ENCODE results near the gene ADRA2A.

The ADRA2A gene

GRCh38 chr10:111116762-111117445, 40.1 kb downstream of the ADRA2A start:
- H3K4me3 ChIP-seq (ENCODE audit: low read length), result no peak overlapping the region
- no peak for TF ChIP-seq CTCF (conservative IDR thresholded peaks at IDR 0.05; ENCODE audit: low read length)
- no peak for DNase-seq (ENCODE audit: low read depth)

GRCh38 chr10:111117528-111118277, 40.9 kb downstream of the ADRA2A start:
- TF ChIP-seq CTCF (conservative IDR thresholded peaks at IDR 0.05; ENCODE audit: low read length), result no peak
- DNase-seq (ENCODE audit: low read depth), result no peak
- H3K4me3 ChIP-seq (ENCODE audit: low read length), result no peak overlapping the region

GRCh38 chr10:111118758-111119157, 41.9 kb downstream of the ADRA2A start:
- no peak overlapping the region for H3K4me3 ChIP-seq (ENCODE audit: low read length)
- no peak for DNase-seq (ENCODE audit: low read depth)
- no peak for TF ChIP-seq CTCF (conservative IDR thresholded peaks at IDR 0.05; ENCODE audit: low read length)

GRCh38 chr10:111119637-111120036, 42.8 kb downstream of the ADRA2A start:
- H3K4me3 ChIP-seq (ENCODE audit: low read length), result no peak overlapping the region
- no peak for TF ChIP-seq CTCF (conservative IDR thresholded peaks at IDR 0.05; ENCODE audit: low read length)
- DNase-seq (ENCODE audit: low read depth), result no peak

- no peak overlapping the region for H3K4me3 ChIP-seq (ENCODE audit: low read length)
- DNase-seq (ENCODE audit: low read depth), result no peak
- TF ChIP-seq CTCF (conservative IDR thresholded peaks at IDR 0.05; ENCODE audit: low read length), result no peak
Measured at GRCh38 chr10:111122127-111122526, 45.3 kb downstream of the ADRA2A start.

- no peak for TF ChIP-seq CTCF (conservative IDR thresholded peaks at IDR 0.05; ENCODE audit: low read length)
- no peak overlapping the region for H3K4me3 ChIP-seq (ENCODE audit: low read length)
- DNase-seq (ENCODE audit: low read depth), result no peak
Measured at GRCh38 chr10:111123883-111124282, 47.1 kb downstream of the ADRA2A start.

- H3K4me3 ChIP-seq (ENCODE audit: low read length), result no peak overlapping the region
- DNase-seq (ENCODE audit: low read depth), result no peak
- TF ChIP-seq CTCF (conservative IDR thresholded peaks at IDR 0.05; ENCODE audit: low read length), result no peak
Measured at GRCh38 chr10:111125102-111125501, 48.3 kb downstream of the ADRA2A start.
